Measurements from ENCODE around the gene PGC. TPM values are rescaled to one million over a fixed set of nuclear protein-coding genes. Genes with fewer than 3 reads are reported as not detected.

Gene PGC
- total and polyA plus RNA-seq, 2 of the 8 experiments (the other 6 are each of a cell fraction or from before 2014, with no cell fraction given) = 0.09 TPM; not detected in 1

DNA sequence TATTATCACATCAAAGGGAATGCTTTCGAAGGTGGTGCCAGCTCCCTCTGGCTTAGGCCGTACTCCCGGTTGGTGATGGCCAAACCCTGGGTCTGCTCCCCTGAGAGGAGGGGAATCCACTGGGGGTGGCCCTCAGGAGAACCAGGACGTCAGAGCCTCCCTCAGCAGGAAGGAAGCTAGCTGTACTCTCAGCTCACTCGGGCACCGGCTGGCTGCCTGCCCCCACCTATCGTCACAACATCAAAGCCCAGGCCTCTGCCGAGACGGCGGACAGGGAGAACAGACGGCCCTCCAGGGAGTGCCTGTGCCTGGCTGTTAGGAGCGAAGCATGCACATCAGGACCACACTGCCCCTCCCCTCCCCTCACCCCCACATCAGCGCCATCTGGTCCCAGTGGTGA lies 9.2 kb upstream of the PGC start:
- H3K4me1 ChIP-seq (replicated peaks in 1 of 4; ENCODE audit: control insufficient read depth in 3 of 4, insufficient read depth in 4 of 4, low read length in 3 of 4) = peaks cover 0 to 3% (median 0%) of the 10 kb centered on the region in 4 experiments; a peak in 2 of 7 replicates
- no peak overlapping the region for H2AK5ac ChIP-seq (ENCODE audit: low read depth, low read length)
- H3K9ac ChIP-seq (replicated peaks in 1 of 4; ENCODE audit: extremely low read depth in 1 of 4, low read depth in 3 of 4, low read length in 3 of 4) = no peak overlapping the region
- H3K4me3 ChIP-seq (ENCODE audit: extremely low read depth in 1 of 4, insufficient read depth in 2 of 4, low read depth in 3 of 4, low read length in 4 of 4) = no peak overlapping the region
- no peak overlapping the region for H2BK20ac ChIP-seq (ENCODE audit: low read length)
- H3K23me2 ChIP-seq (ENCODE audit: low read depth, low read length) = no peaks in the 10 kb centered on the region
- no peaks in the 10 kb centered on the region for H3K9me3 ChIP-seq (ENCODE audit: insufficient read depth in 2 of 2, low read depth in 1 of 2, low read length in 1 of 2)
- no peak overlapping the region for H4K5ac ChIP-seq (ENCODE audit: insufficient read length, low read depth, low read length)
- H2BK120ac ChIP-seq (replicated peaks; ENCODE audit: low read depth, low read length) = no peak overlapping the region
- 80% methylated on average over 11 of the region's 13 CpGs; no CpG with 5 or more reads in 1 of the 2 experiments for WGBS, 2 experiments (ENCODE audit: extremely low coverage in 1 of 2, insufficient coverage in 1 of 2, insufficient read length in 1 of 2, insufficient replicate concordance in 2 of 2, low coverage in 1 of 2, low lambda C conversion rate in 2 of 2, missing lambda C conversion rate in 1 of 2)
- CTCF ChIA-PET (ENCODE audit: partially characterized antibody) = interaction anchor here (1.0 to 2.0 kb wide), 4 partner anchors 9 to 50 kb away, joined by 3 to 5 read pairs (median 4); partner anchors contain the start of gene PGC
- H3K27me3 ChIP-seq (replicated peaks in 1 of 4; ENCODE audit: control insufficient read depth in 3 of 4, extremely low read depth in 1 of 4, insufficient read depth in 3 of 4, low read length in 3 of 4) = no peaks in the 10 kb centered on the region; a peak in 1 of 7 replicates
- H2BK12ac ChIP-seq (ENCODE audit: low read depth, low read length) = no peak overlapping the region
- no peaks in the 10 kb centered on the region for H3K79me1 ChIP-seq (ENCODE audit: low read depth, low read length)
- H3K79me2 ChIP-seq (ENCODE audit: control insufficient read depth in 1 of 2, insufficient read depth in 2 of 2, low read length in 2 of 2) = no peaks in the 10 kb centered on the region
- no peak overlapping the region for H3K27ac ChIP-seq (ENCODE audit: low read depth, low read length)
- DNase-seq (ENCODE audit: low read depth in 1 of 2, low spot score in 2 of 2) = no peak
- no peak for TF ChIP-seq POU5F1 (IDR thresholded peaks at IDR 0.05; ENCODE audit: low read depth, low read length)
- no peak for TF ChIP-seq SIX5 (IDR thresholded peaks at IDR 0.05; ENCODE audit: low read depth, low read length)
- TF ChIP-seq NRF1 (IDR thresholded peaks at IDR 0.05; ENCODE audit: low read depth, low read length) = no peak
- TF ChIP-seq SUZ12 (IDR thresholded peaks at IDR 0.05; ENCODE audit: low read length) = no peak
- TF ChIP-seq RBBP5 (IDR thresholded peaks at IDR 0.05; ENCODE audit: borderline replicate concordance, low read depth, low read length) = no peak
- no peak for TF ChIP-seq EP300 (IDR thresholded peaks at IDR 0.05; ENCODE audit: borderline replicate concordance in 1 of 2, low read depth in 2 of 2, low read length in 2 of 2)
- POLR2A ChIA-PET (ENCODE audit: partially characterized antibody) = interaction anchor here (0.6 kb wide), 1 partner anchor 346 kb away, joined by 3 read pairs; no protein-coding TSS in a partner anchor
- H3K4ac ChIP-seq (replicated peaks; ENCODE audit: insufficient read length, low read depth, low read length) = no peak overlapping the region
- H2BK15ac ChIP-seq (ENCODE audit: low read length) = no peak overlapping the region
- H2BK5ac ChIP-seq (ENCODE audit: low read depth, low read length) = no peak overlapping the region
- no peak overlapping the region for H3K4me2 ChIP-seq (ENCODE audit: insufficient read depth in 1 of 2, low read depth in 2 of 2, low read length in 2 of 2)
- FAIRE-seq = no peak
- H3K56ac ChIP-seq (replicated peaks; ENCODE audit: insufficient read length, low read depth, low read length) = no peak overlapping the region
- H4K20me1 ChIP-seq (replicated peaks in 1 of 2; ENCODE audit: control insufficient read depth in 1 of 2, insufficient read depth in 2 of 2, low read length in 2 of 2) = no peaks in the 10 kb centered on the region
- no peak overlapping the region; the same call in 1 of the 2 replicates for H3K18ac ChIP-seq (ENCODE audit: extremely low read depth, low read length)
- H3K36me3 ChIP-seq (ENCODE audit: control insufficient read depth in 2 of 4, insufficient read depth in 4 of 4, low read length in 3 of 4) = no peaks in the 10 kb centered on the region
- H4K8ac ChIP-seq (ENCODE audit: extremely low read depth, insufficient read depth, low read length) = no peak overlapping the region
- no peak overlapping the region for H2AFZ ChIP-seq (ENCODE audit: low read length)
- no peak overlapping the region for H3K14ac ChIP-seq (ENCODE audit: insufficient read length)
- no peak overlapping the region for H4K91ac ChIP-seq (replicated peaks; ENCODE audit: insufficient read length, low read length)
- no peak overlapping the region for H3K23ac ChIP-seq (ENCODE audit: insufficient read length)

All from H1 (cell line).